ENCODE results near the gene TRIM44.

The TRIM44 gene

GRCh38 chr11:35844579-35844978 lies 182.0 kb downstream of the TRIM44 start:
- Histone ChIP-seq H3K27me3 (ENCODE audit: insufficient read depth, low read length) (no peaks in the 10 kb centered on the region), H3F3A (ENCODE audit: insufficient read depth, low read length) (no peaks in the 10 kb centered on the region), H3K9ac (ENCODE audit: low read length) (no peak overlapping the region), H3K4me1 (ENCODE audit: insufficient read depth, low read length, severe bottlenecking) (no peaks in the 10 kb centered on the region), H3K9me3 (ENCODE audit: low read length) (no peaks in the 10 kb centered on the region), H3K4me2 (ENCODE audit: low read length) (no peak overlapping the region), H3K79me2 (ENCODE audit: insufficient read depth, low read length) (no peaks in the 10 kb centered on the region), H4K20me1 (ENCODE audit: insufficient read depth, low read length) (no peaks in the 10 kb centered on the region), H2AFZ (ENCODE audit: low read length) (no peak overlapping the region), H3K27ac (ENCODE audit: low read depth, low read length, poor library complexity, severe bottlenecking) (no peak overlapping the region), H3K36me3 (ENCODE audit: insufficient read depth, low read length) (no peaks in the 10 kb centered on the region), H3K9me2 (ENCODE audit: low read depth, low read length) (no peaks in the 10 kb centered on the region), H3K4me3 (ENCODE audit: low read depth, low read length, poor library complexity, severe bottlenecking) (no peak overlapping the region)
- TF ChIP-seq EZH2 (IDR thresholded peaks at IDR 0.05; ENCODE audit: borderline replicate concordance, low read length) = no peak
- TF ChIP-seq CTCF (IDR thresholded peaks at IDR 0.05; ENCODE audit: low read length) = no peak

- no peaks in the 10 kb centered on the region for H3K9me2 ChIP-seq (ENCODE audit: low read depth, low read length)
- H2AFZ ChIP-seq (ENCODE audit: low read length) = no peak overlapping the region
- no peak overlapping the region for H3K4me3 ChIP-seq (ENCODE audit: low read depth, low read length, poor library complexity, severe bottlenecking)
- H3K4me2 ChIP-seq (ENCODE audit: low read length) = no peak overlapping the region
- no peaks in the 10 kb centered on the region for H3K36me3 ChIP-seq (ENCODE audit: insufficient read depth, low read length)
- no peaks in the 10 kb centered on the region for H3K4me1 ChIP-seq (ENCODE audit: insufficient read depth, low read length, severe bottlenecking)
- H3K9ac ChIP-seq (ENCODE audit: low read length) = no peak overlapping the region
- H3F3A ChIP-seq (ENCODE audit: insufficient read depth, low read length) = no peaks in the 10 kb centered on the region
- H3K27ac ChIP-seq (ENCODE audit: low read depth, low read length, poor library complexity, severe bottlenecking) = no peak overlapping the region
- TF ChIP-seq EZH2 (IDR thresholded peaks at IDR 0.05; ENCODE audit: borderline replicate concordance, low read length) (no peak), CTCF (IDR thresholded peaks at IDR 0.05; ENCODE audit: low read length) (no peak)
- H4K20me1 ChIP-seq (ENCODE audit: insufficient read depth, low read length) = no peaks in the 10 kb centered on the region
- H3K79me2 ChIP-seq (ENCODE audit: insufficient read depth, low read length) = no peaks in the 10 kb centered on the region
- H3K27me3 ChIP-seq (ENCODE audit: insufficient read depth, low read length) = no peaks in the 10 kb centered on the region
- no peaks in the 10 kb centered on the region for H3K9me3 ChIP-seq (ENCODE audit: low read length)
Measured at GRCh38 chr11:35845860-35846259, 183.3 kb downstream of the TRIM44 start.

- Histone ChIP-seq H3K36me3 (ENCODE audit: insufficient read depth, low read length) (no peaks in the 10 kb centered on the region), H3K9me2 (ENCODE audit: low read depth, low read length) (no peaks in the 10 kb centered on the region), H2AFZ (ENCODE audit: low read length) (no peak overlapping the region), H3K27me3 (ENCODE audit: insufficient read depth, low read length) (0 out of 2 replicates have a peak, but pooled peaks cover 5% of the 10 kb centered on the region), H3K4me1 (ENCODE audit: insufficient read depth, low read length, severe bottlenecking) (no peaks in the 10 kb centered on the region), H3F3A (ENCODE audit: insufficient read depth, low read length) (no peaks in the 10 kb centered on the region), H3K4me2 (ENCODE audit: low read length) (no peak overlapping the region), H3K4me3 (ENCODE audit: low read depth, low read length, poor library complexity, severe bottlenecking) (no peak overlapping the region), H3K9me3 (ENCODE audit: low read length) (no peaks in the 10 kb centered on the region), H3K27ac (ENCODE audit: low read depth, low read length, poor library complexity, severe bottlenecking) (no peak overlapping the region), H4K20me1 (ENCODE audit: insufficient read depth, low read length) (no peaks in the 10 kb centered on the region), H3K9ac (ENCODE audit: low read length) (no peak overlapping the region), H3K79me2 (ENCODE audit: insufficient read depth, low read length) (no peaks in the 10 kb centered on the region)
- TF ChIP-seq CTCF (IDR thresholded peaks at IDR 0.05; ENCODE audit: low read length) = no peak
- TF ChIP-seq EZH2 (IDR thresholded peaks at IDR 0.05; ENCODE audit: borderline replicate concordance, low read length) = no peak
Measured at GRCh38 chr11:35846874-35847273, 184.3 kb downstream of the TRIM44 start.

Measured in OCI-LY1 (cell line).